Endodermal cell (in vitro differentiated cells): ENCODE results near the gene TBC1D10B. TPM values are rescaled to one million over a fixed set of nuclear protein-coding genes. Genes with fewer than 3 reads are reported as not detected.

Source experiments
- DNase-seq: peaks from one replicate; pipeline ENCODE4 v3.0.0-alpha.2; 2017
- H3K27ac ChIP-seq: 2 replicates; pipeline ENCODE4 v1.5.1; 2013; ENCODE audit warnings: mild to moderate bottlenecking, low read depth, low read length, moderate library complexity
- H3K27me3 ChIP-seq: 2 replicates; pipeline ENCODE4 v1.6.1; 2013; ENCODE audit warnings: mild to moderate bottlenecking, low read length, moderate library complexity; ENCODE audit not compliant: insufficient read depth, control insufficient read depth, poor library complexity, severe bottlenecking
- H3K36me3 ChIP-seq: 2 replicates; pipeline ENCODE4 v1.7.0; 2013; ENCODE audit warnings: mild to moderate bottlenecking, low read length, moderate library complexity; ENCODE audit not compliant: control insufficient read depth, insufficient read depth
- H3K4me1 ChIP-seq: one replicate; pipeline ENCODE4 v1.7.0; 2013; ENCODE audit warnings: low read length; ENCODE audit not compliant: control insufficient read depth, insufficient read depth
- H3K4me3 ChIP-seq: 2 replicates; pipeline ENCODE4 v1.5.1; 2013; ENCODE audit warnings: mild to moderate bottlenecking, low read length, moderate library complexity
- H3K9ac ChIP-seq: 2 replicates; pipeline ENCODE4 v1.6.1; 2013; ENCODE audit warnings: mild to moderate bottlenecking, low read length, moderate library complexity; ENCODE audit not compliant: poor library complexity, severe bottlenecking; ENCODE audit errors: extremely low read depth
- H3K9me3 ChIP-seq: 2 replicates; pipeline ENCODE4 v1.6.1; 2013; ENCODE audit warnings: mild to moderate bottlenecking, low read length, moderate library complexity; ENCODE audit not compliant: control insufficient read depth
- H3K27ac Mint-ChIP-seq: 2 replicates; pipeline ENCODE4 v1.8.0; 2020; ENCODE audit warnings: mixed read lengths
- H3K27me3 Mint-ChIP-seq: 2 replicates; pipeline ENCODE4 v1.8.0; 2021; ENCODE audit warnings: mild to moderate bottlenecking, mixed read lengths; ENCODE audit not compliant: insufficient read depth
- H3K36me3 Mint-ChIP-seq: 2 replicates; pipeline ENCODE4 v1.8.0; 2020; ENCODE audit warnings: low read depth, mixed read lengths
- H3K4me1 Mint-ChIP-seq: 2 replicates; pipeline ENCODE4 v1.8.0; 2020; ENCODE audit warnings: mixed read lengths
- H3K4me3 Mint-ChIP-seq: 2 replicates; pipeline ENCODE4 v1.8.0; 2020; ENCODE audit warnings: mild to moderate bottlenecking, moderate library complexity, mixed read lengths
- H3K9me3 Mint-ChIP-seq: 2 replicates; pipeline ENCODE4 v1.8.0; 2020; ENCODE audit warnings: mild to moderate bottlenecking, mixed read lengths
- CTCF ChIP-seq: fragments of 200-600 bp; sonication (generic); conservative IDR thresholded peaks from 2 replicates; pipeline ENCODE4 v1.5.0; 2021; ENCODE audit warnings: antibody characterized with exemption, mild to moderate bottlenecking
- WGBS, 2 experiments: methylation state at CpG; one replicate each; pipeline versions ENCODE4 v1.1.5 to v1.1.7; 2013; ENCODE audit warnings: missing lambda C conversion rate in 2 of 2, mixed read lengths in 1 of 2; ENCODE audit not compliant: insufficient coverage in 1 of 2, insufficient read length in 1 of 2; 5-methylcytosine and 5-hydroxymethylcytosine counted together
- total RNA-seq, 2 donors: library from RNA; stranded (reverse); fragmentation: NEBNext Ultra II Directional in 1 of 2; extraction: Animal tissue kit (Norgen Biotek cat#: 25700) in 1 of 2; gene quantifications; 2 replicates in 1 of 2; 3 replicates in 1 of 2; pipeline ENCODE4 v1.2.1, GENCODE V29; 2021

TBC1D10B gene
- total RNA-seq, 2 donors from 2014 or later = 30.7 to 36.3 TPM

- Mint-ChIP-seq H3K4me1 (peaks cover 15% of the 10 kb centered on the region), H3K27me3 (no peaks in the 10 kb centered on the region), H3K9me3 (no peaks in the 10 kb centered on the region), H3K36me3 (peaks cover 46% of the 10 kb centered on the region), H3K4me3 (no peak overlapping the region), H3K27ac (no peak overlapping the region)
- DNase-seq = no peak
- H3K27ac ChIP-seq = no peak overlapping the region
- 96 to 100% methylated on average over 1 to 4 of the region's 5 CpGs for WGBS, 2 experiments
- TF ChIP-seq CTCF = no peak
- no peak overlapping the region for H3K9ac ChIP-seq
- peaks cover 48% of the 10 kb centered on the region for H3K36me3 ChIP-seq
- no peaks in the 10 kb centered on the region for H3K4me1 ChIP-seq
- no peaks in the 10 kb centered on the region for H3K9me3 ChIP-seq
- H3K27me3 ChIP-seq = no peaks in the 10 kb centered on the region
- H3K4me3 ChIP-seq = no peak overlapping the region
Observed at GRCh38 chr16:30414159-30414558, 43.9 kb upstream of the TBC1D10B start.

- H3K4me1 ChIP-seq = no peaks in the 10 kb centered on the region
- Mint-ChIP-seq H3K36me3 (peaks cover 44% of the 10 kb centered on the region), H3K9me3 (no peaks in the 10 kb centered on the region), H3K27me3 (no peaks in the 10 kb centered on the region), H3K4me1 (peaks cover 14% of the 10 kb centered on the region), H3K27ac (peak overlapping the region; percentile 35), H3K4me3 (no peak overlapping the region)
- no peaks in the 10 kb centered on the region for H3K27me3 ChIP-seq
- DNase-seq = no peak
- no peak overlapping the region for H3K4me3 ChIP-seq
- WGBS, 2 experiments = 90 to 96% methylated on average over 4 to 5 of the region's 6 CpGs
- peaks cover 39% of the 10 kb centered on the region for H3K36me3 ChIP-seq
- TF ChIP-seq CTCF = no peak
- no peaks in the 10 kb centered on the region for H3K9me3 ChIP-seq
- H3K27ac ChIP-seq = no peak overlapping the region
- H3K9ac ChIP-seq = no peak overlapping the region
Observed at GRCh38 chr16:30413112-30413806, 43.0 kb upstream of the TBC1D10B start.

GRCh38 chr16:30409125-30410060 lies 39.1 kb upstream of the TBC1D10B start:
- H3K9me3 ChIP-seq = no peaks in the 10 kb centered on the region

More at GRCh38 chr16:30409125-30410060, 39.1 kb upstream of the TBC1D10B start:
- peak; percentile 98 for DNase-seq
- Histone ChIP-seq H3K27me3 (no peaks in the 10 kb centered on the region), H3K9ac (no peak overlapping the region), H3K4me3 (peak overlapping the region; percentile 16), H3K36me3 (peaks cover 38% of the 10 kb centered on the region), H3K27ac (no peak overlapping the region), H3K4me1 (no peaks in the 10 kb centered on the region)
- Mint-ChIP-seq H3K27ac (peak overlapping the region; percentile 48), H3K36me3 (peaks cover 34% of the 10 kb centered on the region), H3K9me3 (no peaks in the 10 kb centered on the region), H3K4me1 (peaks cover 9% of the 10 kb centered on the region), H3K27me3 (peaks cover 4% of the 10 kb centered on the region), H3K4me3 (peak overlapping the region; percentile 68)
- peak; percentile 97 for TF ChIP-seq CTCF
- 78 to 80% methylated on average over 12 to 15 of the region's 15 CpGs for WGBS, 2 experiments
